C4-2B (cell line): ENCODE measurements around the gene ECI2.

Source experiments
- H3K27ac ChIP-seq: fragments of 450-650 bp; 2 replicates; pipeline ENCODE4 v1.5.1; 2017
- ZFX ChIP-seq: fragments of 450-650 bp; IDR thresholded peaks from 2 replicates; pipeline ENCODE4 v1.6.1; 2017
- TF ChIP-seq, protein P1 (sequence below): fragments of 450-650 bp; conservative IDR thresholded peaks from 2 replicates; pipeline ENCODE4 v1.5.1; 2017; ENCODE audit warnings: mild to moderate bottlenecking

The ECI2 gene

DNA sequence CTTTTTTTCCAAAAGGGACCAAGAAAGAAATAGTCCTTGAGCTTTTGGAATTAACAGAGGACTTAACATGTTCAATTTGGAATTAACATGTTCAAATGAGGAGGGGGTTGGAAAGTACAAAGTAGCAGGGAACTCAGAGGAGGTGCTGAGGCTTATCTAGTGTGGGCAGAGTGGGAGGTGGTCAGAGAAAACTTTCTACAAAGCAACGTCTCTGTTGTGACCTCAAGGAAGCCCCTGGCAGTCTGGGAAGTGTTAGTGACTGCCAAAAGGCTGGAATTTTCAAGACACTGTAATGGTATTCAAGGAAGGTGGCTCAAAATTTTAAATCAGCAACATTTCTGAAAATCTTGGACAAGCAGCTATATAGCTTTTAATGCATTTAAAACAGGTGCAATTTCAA, 7.3 kb downstream of the ECI2 start:
- TF ChIP-seq, protein P1, sequence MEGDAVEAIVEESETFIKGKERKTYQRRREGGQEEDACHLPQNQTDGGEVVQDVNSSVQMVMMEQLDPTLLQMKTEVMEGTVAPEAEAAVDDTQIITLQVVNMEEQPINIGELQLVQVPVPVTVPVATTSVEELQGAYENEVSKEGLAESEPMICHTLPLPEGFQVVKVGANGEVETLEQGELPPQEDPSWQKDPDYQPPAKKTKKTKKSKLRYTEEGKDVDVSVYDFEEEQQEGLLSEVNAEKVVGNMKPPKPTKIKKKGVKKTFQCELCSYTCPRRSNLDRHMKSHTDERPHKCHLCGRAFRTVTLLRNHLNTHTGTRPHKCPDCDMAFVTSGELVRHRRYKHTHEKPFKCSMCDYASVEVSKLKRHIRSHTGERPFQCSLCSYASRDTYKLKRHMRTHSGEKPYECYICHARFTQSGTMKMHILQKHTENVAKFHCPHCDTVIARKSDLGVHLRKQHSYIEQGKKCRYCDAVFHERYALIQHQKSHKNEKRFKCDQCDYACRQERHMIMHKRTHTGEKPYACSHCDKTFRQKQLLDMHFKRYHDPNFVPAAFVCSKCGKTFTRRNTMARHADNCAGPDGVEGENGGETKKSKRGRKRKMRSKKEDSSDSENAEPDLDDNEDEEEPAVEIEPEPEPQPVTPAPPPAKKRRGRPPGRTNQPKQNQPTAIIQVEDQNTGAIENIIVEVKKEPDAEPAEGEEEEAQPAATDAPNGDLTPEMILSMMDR: no peak
- no peak for TF ChIP-seq ZFX
- H3K27ac ChIP-seq: no peak overlapping the region

DNA sequence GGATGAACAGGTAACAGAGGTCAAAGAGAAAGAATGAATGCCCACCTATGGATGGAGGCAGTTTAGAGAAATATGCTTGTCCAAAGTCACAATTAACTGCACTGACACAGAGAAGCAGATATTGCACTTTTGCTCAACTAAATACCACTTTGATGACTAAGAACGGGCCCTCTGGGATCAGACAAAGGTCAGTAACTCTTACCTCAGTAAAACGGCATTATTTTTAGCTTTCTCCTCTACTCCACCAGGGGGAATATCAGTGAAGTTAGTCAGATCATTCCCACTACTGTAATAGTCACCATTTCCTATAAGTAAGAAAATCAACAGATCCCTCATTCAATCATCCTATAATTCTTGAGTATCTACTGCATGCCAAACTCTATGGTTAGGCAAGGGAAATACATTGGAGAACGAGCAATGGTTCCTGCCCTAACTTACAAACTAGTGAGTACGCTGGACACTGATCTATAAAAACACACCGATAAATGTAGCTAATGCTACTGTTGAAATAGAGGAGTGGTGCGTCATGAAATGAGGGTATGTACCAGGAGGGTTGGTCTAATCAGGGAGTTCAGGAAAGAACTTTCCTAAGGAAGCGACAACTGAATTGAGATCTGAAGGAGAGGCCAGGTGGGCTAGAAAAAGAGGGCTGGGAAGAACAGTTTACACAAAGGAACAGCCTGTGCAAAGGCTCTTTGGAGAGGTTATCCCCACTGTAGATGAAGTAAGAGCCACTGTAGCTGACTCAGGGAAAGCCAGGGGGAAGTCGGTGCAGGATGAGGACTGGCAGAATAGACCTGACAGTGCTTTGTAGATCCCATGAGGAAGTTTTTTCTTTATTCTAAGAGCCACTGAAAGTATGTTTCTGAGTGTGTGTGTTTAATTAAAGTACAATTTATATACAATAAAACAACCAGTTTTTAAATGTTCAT, 9.2 kb downstream of the ECI2 start:
- no peak overlapping the region for H3K27ac ChIP-seq
- TF ChIP-seq ZFX: no peak
- TF ChIP-seq, protein P1: no peak

DNA sequence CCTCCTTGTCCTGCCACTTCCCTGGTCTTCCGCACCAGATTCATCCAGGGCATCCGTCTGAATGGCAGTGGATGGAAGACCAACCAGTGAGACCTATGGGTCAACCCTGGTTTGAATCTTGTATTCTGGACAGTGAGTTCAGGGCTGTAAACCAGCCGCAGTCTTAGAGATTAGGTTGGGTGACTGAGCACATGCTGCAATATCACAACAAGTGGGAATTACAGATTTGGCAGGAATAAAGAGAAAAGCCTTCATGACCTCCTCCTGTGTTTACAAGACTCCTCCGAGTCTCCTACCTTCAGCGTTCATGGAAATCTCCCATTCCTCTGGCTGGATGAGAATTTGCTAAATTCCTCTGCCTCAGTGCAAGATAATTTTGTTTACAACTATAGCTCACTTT, 9.9 kb downstream of the ECI2 start:
- TF ChIP-seq, protein P1: no peak
- no peak for TF ChIP-seq ZFX
- no peak overlapping the region for H3K27ac ChIP-seq

DNA sequence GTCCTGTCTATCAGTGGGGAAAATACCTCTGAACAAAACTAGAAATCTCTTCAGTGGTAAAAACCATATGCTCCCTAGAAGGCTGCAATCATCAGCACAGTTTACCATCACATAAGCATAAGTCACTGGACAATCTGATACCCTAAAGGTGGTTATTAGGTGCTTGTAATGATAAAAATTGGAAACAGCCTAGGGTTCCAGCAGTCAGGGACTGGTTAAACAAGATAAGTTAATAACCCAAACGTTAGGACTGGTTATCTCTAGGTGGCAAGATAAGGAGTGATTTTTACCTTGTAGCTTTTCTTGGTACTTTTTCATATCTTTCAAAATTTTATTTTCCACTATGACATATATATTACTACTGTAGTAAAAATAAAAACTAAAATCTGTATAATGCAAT, 11.0 kb downstream of the ECI2 start:
- no peak for TF ChIP-seq ZFX
- TF ChIP-seq, protein P1: no peak
- H3K27ac ChIP-seq: no peak overlapping the region

DNA sequence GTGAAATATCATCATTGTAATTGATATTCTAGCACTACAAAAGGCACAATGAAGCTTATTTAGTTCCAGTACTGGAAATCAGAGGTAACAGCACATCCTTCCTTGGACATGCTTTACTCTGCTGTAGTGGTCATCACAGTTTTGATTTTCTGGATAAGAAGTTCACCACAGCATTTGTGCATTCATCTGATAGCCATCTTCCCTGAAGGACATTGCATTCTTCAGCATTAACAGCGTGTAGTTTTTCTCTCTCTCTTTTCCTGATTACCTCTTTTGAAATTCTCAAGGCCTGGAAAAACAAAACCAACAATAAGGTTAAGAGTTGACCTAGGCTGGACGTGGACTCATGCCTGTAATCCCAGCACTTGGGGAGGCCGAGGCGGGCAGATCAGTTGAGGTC, 19.6 kb downstream of the ECI2 start:
- no peak overlapping the region for H3K27ac ChIP-seq
- TF ChIP-seq, protein P1: no peak
- no peak for TF ChIP-seq ZFX

DNA sequence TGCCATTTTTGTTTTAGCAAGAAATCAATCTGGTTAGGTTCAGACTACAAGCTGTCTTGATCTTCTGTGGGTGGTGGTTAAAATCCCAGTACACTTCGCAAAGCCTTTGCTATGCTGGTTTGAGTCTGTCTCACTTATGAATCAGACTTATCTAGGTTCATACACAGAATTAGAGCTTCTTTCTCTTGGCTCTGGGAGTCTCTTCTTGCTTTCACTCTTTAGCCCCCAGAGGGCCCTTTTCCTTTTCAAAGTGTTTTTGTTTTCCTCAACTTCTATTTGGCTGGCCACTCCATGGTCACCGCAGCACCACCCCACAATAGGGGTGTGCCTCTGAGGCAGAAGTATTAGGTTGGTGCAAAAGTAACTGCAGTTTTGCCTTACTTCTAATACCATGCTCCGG, 21.3 kb downstream of the ECI2 start:
- no peak overlapping the region for H3K27ac ChIP-seq
- TF ChIP-seq, protein P1: no peak
- no peak for TF ChIP-seq ZFX

DNA sequence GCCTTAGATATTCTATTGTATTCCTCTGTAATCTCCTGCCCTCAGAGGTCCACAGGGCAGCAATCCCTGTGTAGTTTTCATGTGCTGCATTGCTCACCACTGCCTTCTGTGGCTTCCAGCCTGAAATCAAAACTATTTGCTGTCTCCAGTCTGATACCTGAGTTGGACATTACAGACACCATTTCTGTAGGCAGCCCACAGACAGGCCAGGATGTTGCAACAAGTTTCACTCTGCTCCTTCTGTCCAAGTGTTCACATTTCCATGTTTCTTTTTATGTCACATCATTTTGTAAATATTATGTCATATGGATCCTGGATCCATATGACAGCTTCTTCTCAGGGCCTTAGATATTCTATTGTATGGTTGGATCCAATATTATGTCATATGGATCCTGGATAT, 21.7 kb downstream of the ECI2 start:
- no peak overlapping the region for H3K27ac ChIP-seq
- TF ChIP-seq, protein P1: no peak
- TF ChIP-seq ZFX: no peak
